ENCODE results near the gene GALNTL6.
A peak's percentile ranks its signal among the peaks of the same experiment; 100 is the strongest.
"Not testable (repeated sequence)": the region's sequence is repeated elsewhere in the genome, so short reads cannot be mapped to it uniquely, and the experiment has no call there.

The GALNTL6 gene

GRCh38 chr4:172830295-172830764, 1017.1 kb downstream of the GALNTL6 start:
- peak; percentile 3 for DNase-seq

GRCh38 chr4:172836661-172837060, 1023.5 kb downstream of the GALNTL6 start:
- no peak for DNase-seq

- DNase-seq: no peak
These were observed 1024.9 kb downstream of the GALNTL6 start for GRCh38 chr4:172838111-172838510.

GRCh38 chr4:172838943-172839342, 1025.7 kb downstream of the GALNTL6 start:
- no peak for DNase-seq

- DNase-seq: peak; percentile 2
These were observed 1029.6 kb downstream of the GALNTL6 start for GRCh38 chr4:172842779-172843178.

GRCh38 chr4:172843192-172843591, 1030.0 kb downstream of the GALNTL6 start:
- DNase-seq: no peak

- DNase-seq: no peak
These were observed 1031.4 kb downstream of the GALNTL6 start for GRCh38 chr4:172844556-172844955.

GRCh38 chr4:172845281-172845680, 1032.1 kb downstream of the GALNTL6 start:
- no peak for DNase-seq

GRCh38 chr4:172850838-172851237, 1037.6 kb downstream of the GALNTL6 start:
- no peak for DNase-seq

- no peak for DNase-seq
These were observed 1038.3 kb downstream of the GALNTL6 start for GRCh38 chr4:172851534-172851933.

GRCh38 chr4:172857026-172857425, 1043.8 kb downstream of the GALNTL6 start:
- DNase-seq: no peak

- no peak for DNase-seq
These were observed 1045.6 kb downstream of the GALNTL6 start for GRCh38 chr4:172858731-172859230.

- DNase-seq: no peak
These were observed 1051.9 kb downstream of the GALNTL6 start for GRCh38 chr4:172865103-172865502.

GRCh38 chr4:172865531-172866127, 1052.4 kb downstream of the GALNTL6 start:
- no peak for DNase-seq

- no peak for DNase-seq
These were observed 1053.2 kb downstream of the GALNTL6 start for GRCh38 chr4:172866421-172866820.

- DNase-seq: no peak
These were observed 1054.6 kb downstream of the GALNTL6 start for GRCh38 chr4:172867835-172868234.

- DNase-seq: no peak
These were observed 1055.1 kb downstream of the GALNTL6 start for GRCh38 chr4:172868271-172868670.

GRCh38 chr4:172869621-172870268, 1056.5 kb downstream of the GALNTL6 start:
- DNase-seq: no peak

GRCh38 chr4:172871381-172871780, 1058.2 kb downstream of the GALNTL6 start:
- DNase-seq: no peak

- no peak for DNase-seq
These were observed 1061.7 kb downstream of the GALNTL6 start for GRCh38 chr4:172874944-172875343.

GRCh38 chr4:172876394-172876793, 1063.2 kb downstream of the GALNTL6 start:
- no peak for DNase-seq

- DNase-seq: no peak
These were observed 1068.4 kb downstream of the GALNTL6 start for GRCh38 chr4:172881645-172882044.

- DNase-seq: not testable (repeated sequence)
These were observed 1074.2 kb downstream of the GALNTL6 start for GRCh38 chr4:172887358-172887757.

- no peak for DNase-seq
These were observed 1074.8 kb downstream of the GALNTL6 start for GRCh38 chr4:172887959-172888358.

GRCh38 chr4:172892300-172892699, 1079.1 kb downstream of the GALNTL6 start:
- no peak for DNase-seq

Data from NCI-H2029 treated with DMSO at 0.1 percent for 48 hours (cell line).